Mammary epithelial cell (primary cell): ENCODE results near the gene IDUA.

ENCODE experiments used
- CTCF ChIP-seq, 2 donors: IDR thresholded peaks in 1 of 2; conservative IDR thresholded peaks in 1 of 2; 2 replicates each; pipeline ENCODE4 v1.5.1; 2011 to 2012; ENCODE audit warnings: inconsistent platforms in 2 of 2, low read length in 2 of 2, mild to moderate bottlenecking in 2 of 2, control low read depth in 1 of 2, low read depth in 1 of 2; ENCODE audit not compliant: insufficient read depth in 1 of 2; ENCODE audit errors: extremely low read depth in 1 of 2
- EZH2 ChIP-seq: IDR thresholded peaks from 2 replicates; pipeline ENCODE4 v1.6.1; 2012; ENCODE audit warnings: low read length, inconsistent platforms, borderline replicate concordance

DNA sequence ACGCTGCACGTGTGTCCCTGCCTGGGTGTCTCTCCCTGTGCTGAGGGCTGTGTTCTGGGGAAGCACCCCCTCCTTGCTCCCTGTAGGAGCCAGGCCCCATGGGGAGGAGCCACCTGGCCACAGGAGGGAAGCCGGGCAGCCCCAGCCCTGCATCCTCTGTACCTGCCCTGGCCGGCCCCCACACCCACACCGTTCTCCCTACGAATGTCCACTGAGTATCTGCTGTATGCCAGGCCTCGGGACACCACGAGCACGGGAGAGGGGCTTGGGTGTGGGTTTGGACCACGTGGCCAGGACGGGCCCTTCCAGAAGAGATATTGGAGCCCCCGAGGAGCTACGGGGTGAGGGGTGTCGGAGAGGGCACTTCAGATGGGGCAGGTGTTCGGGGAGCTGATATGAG, 30.9 kb downstream of the IDUA start:
- no peak for TF ChIP-seq CTCF (conservative IDR thresholded peaks at IDR 0.05 in 1 of 2, IDR thresholded peaks at IDR 0.05 in 1 of 2; ENCODE audit: extremely low read depth in 1 of 2, insufficient read depth in 1 of 2, low read depth in 1 of 2, low read length in 2 of 2)
- TF ChIP-seq EZH2: no peak
